HG02852 (cell line): ENCODE measurements around the gene PACRG.
A peak's percentile ranks its signal among the peaks of the same experiment; 100 is the strongest.

Experiments
- ATAC-seq: cut with Tn5 transposase; IDR thresholded peaks from one replicate; pipeline ENCODE4 v1.9.1; 2021; ENCODE audit warnings: mild to moderate bottlenecking, moderate library complexity; ENCODE audit not compliant: unreplicated experiment

Gene PACRG

DNA sequence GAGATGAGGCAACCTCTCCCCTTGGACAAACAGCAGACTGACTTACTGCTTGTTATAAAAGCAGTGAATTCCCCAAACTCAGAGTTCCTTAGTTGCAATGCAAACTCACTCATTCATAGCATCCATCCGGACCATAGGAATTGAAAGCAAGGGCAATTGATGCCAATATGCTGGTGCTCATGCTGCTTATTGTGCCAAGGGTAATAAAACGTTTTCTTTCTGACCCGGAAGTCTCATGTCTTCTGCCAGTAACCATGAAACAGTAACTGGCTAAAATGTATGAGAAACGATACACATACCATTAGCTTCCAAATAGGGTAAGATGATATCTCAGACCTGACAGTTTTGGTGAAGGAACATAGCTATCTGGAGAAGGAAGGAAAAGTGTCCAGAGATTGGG lies 18.3 kb upstream of the PACRG start:
- ATAC-seq = no peak

DNA sequence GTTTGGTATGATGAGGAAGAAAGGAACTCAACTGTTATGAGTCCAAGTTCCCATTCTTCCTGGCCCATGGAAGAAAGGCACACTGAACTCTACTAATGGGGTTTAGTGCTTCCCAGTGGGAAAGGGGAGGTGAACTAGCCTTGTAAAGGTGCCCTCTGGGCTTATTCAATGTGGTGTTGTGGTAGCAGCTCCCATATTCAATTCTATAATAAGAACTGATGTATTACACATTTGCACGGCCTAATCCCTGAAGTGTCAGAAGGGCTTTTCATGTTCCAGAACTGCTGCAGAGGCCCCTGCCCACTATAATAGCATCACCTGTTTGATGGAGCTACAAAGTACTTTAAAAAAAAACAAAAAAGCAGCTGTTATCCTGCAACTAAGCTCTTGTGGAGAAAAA lies 17.4 kb upstream of the PACRG start:
- no peak for ATAC-seq

DNA sequence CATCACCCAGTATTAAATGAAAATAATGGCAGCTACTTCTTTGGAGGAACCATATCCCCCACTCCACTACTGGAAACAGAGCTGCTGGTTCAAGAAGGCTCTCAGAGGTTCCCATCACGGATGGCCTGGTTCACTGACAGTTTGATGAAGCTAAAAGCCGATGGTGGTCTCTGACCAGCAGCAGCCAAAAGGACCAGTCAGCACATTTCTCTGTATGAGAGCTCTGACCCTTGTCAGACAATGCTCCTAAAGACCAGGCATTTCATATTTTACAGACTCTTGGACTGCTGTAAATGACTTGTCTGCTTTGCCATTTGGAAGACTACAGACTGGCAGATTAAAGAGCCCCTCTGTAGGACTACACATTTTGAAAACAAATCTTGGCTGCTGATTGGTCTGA lies 16.8 kb upstream of the PACRG start:
- ATAC-seq = no peak

DNA sequence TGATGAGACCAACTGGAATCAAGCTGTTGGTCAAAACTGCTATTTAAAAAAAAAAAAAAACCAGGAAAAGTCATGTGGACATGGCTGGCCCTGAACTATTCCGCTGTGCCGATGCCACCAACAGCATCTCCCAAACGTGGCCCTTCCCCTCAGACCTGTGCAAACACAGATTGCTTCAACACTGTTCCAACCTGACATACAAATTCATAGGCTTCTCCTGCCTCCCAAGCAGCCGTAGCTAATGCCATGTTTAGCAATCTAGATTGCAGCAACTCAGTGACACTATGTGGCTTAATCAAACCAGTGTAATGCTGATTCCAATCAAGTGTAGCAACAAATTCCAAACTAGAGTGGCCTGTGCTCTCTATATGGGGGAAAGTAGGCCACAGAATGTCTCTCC lies 16.4 kb upstream of the PACRG start:
- ATAC-seq = no peak

DNA sequence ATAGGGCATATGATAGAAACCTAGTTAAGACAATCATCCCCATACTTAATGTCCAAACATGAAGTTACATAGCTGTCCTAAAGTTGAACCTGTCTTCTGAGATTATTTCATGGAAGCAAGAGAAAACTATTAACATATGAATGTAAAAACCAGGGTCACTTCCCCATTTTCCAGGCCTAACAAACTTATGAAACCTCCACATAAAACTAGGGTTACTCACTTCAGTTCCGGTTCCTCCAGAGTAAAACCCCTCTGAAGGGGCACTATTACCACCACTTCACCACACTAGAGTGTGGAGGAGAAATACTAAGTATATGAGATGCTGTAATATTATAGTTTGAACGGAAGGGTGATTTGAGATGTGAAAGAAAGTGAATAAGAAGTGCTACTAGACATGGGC lies 15.1 kb upstream of the PACRG start:
- no peak for ATAC-seq

DNA sequence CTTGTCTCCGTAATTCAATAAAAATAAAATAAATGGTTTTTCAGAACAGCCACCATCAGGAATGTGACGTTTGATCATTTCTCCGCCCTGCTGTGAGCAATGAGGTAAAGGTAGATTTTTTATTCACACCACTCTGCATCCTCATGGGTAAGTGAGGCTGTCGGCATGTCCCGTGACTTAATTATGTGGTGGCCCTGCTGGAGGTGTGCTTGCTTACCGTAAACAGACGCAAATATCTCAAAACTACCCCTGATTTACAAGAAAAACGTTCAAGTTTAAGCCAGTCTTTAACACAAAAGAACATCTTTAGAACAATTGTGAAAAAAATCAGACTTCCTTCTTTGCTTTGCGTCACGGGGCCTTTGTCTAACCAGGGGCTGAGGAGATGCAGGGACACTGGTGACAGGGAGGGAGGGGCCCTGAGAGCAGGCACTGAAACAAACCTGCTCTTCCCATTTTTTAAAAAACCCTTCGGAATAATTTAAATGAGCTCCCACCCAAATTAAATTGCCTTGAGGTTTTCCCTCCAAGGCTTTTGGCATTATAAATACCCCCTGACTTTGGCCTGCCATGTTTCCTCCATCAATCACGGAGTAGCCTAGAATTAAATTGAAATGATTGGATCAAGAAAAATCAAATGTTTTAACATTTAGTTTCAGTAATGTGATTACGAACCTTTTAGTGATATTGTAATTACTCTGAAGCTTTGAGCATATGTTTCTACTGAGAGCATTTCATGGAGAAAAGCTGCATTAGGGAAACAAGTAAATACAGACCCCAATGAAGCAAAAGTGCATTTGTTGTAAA lies 13.6 kb upstream of the PACRG start:
- no peak for ATAC-seq

DNA sequence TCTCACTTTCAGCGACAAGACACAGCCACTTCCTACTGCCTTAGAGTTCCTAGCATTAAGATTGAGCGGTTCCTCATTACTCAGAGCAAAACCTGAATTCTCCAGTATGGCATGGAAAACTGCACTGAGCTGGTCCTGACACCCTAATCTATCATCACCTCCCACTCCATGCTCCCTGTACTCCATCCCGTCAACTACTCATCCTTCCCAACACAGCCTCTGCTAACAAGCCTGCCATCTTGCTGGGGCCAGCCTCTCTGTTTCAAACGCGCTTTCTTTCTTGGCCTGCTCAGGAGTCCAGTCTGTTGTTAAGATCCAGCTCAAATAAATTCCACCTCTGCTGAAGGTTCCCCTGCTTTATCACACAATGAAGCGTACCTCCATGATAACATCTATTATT lies 12.2 kb upstream of the PACRG start:
- no peak for ATAC-seq

DNA sequence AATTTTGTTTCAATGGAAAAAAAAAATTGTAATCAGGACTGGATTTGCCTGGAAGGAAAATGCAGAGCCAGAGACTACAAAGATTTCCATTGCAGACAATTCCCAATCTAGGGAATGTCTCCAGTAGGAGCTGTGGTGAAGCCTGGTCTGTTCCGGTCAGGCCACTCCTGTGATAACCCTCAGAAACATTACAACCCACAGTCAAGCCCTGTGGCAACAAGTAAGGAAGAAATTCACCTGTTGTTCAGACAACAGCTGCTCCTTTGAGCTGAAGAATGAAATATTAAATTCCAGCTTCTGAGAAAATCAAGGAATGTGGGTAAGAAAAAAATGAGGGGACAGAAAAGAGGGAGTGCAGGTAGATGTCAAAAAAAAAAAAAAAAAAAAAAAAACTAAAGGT lies 8.2 kb upstream of the PACRG start:
- no peak for ATAC-seq

DNA sequence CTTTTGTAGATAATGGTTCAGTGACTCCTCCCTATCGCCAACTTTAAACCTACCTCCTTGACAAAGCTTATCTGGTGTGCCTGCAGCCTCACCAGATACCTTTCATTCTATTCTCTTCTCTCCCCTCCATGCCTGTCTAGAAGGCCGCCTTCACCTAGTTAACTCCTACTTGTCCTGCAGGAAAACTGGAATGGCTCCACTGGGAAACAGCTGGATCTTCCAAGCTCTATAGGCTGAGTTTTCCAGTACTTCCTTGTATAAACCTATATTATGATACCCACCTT lies 6.4 kb upstream of the PACRG start:
- no peak for ATAC-seq

DNA sequence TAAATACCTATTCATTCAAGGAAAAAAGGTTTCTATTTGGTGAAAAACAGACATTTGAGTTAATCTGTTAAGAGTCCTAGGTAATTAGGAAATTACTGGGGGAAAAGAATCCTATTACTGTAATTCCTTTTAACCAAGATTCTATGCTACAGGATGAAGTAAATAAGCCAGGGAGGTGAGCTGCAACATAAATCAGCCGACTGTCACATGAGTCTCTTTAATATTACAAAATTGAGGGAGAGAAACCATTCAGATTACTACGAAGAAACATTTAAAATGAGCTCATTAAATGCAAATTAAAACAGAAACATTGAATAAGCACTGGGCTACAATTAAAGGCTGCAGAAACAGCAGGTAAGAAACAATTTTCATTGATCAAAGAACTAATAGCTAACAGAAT lies 5.5 kb upstream of the PACRG start:
- no peak for ATAC-seq

DNA sequence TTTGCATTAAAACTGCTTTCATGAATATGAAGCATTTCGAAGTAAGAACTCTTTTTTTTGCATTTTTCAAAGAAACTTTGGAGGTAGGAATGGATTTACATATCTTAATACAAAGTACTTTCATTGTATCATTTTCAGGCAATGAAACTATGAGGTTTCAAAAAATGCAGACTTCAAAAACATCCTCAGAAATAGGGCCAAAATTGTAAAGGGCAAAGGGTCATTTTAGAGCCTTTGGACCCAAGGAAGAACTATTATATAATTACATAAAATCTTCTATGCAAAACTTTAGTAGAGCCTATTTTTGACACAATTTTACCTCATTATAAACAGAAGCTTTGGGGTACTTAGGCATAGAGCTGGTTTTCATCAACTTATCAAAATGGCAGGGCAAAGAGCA lies 5.1 kb upstream of the PACRG start:
- ATAC-seq = no peak

DNA sequence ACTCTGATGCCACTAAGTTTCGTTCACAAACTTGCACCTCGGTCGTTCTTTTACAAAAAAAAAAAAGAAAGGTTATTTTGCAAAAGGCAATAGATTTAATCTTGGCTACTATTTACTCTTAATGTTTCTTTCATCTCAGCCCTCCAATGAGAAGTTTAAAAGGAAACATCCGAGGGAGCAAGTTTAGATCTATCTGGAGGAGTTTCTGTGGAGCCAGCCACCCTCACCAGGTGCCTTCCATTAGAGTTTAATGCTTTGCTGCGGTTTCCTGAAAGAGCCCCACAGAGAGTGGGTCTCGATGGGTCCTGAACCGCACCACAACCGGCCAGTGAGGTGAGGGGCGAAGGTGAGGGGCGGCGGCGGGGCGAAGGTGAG lies 840 bp upstream of the PACRG start:
- ATAC-seq = peak; percentile 3

DNA sequence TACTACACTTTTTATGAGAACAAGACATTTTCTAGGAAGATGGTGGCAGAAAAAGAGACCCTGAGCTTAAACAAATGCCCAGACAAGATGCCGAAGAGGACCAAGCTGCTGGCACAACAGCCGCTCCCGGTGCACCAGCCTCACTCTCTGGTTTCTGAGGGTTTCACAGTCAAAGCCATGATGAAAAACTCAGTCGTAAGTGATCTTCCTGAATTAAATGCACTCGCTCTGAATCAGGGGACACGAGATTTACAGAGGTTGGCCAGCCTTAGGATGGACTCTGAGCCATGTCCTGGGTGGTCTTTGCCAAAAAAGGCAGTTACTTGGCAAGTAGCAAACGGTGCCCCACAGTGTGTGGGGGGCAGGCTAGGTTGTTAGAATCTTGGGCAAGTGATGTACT lies 423 bp downstream of the PACRG start:
- no peak for ATAC-seq

DNA sequence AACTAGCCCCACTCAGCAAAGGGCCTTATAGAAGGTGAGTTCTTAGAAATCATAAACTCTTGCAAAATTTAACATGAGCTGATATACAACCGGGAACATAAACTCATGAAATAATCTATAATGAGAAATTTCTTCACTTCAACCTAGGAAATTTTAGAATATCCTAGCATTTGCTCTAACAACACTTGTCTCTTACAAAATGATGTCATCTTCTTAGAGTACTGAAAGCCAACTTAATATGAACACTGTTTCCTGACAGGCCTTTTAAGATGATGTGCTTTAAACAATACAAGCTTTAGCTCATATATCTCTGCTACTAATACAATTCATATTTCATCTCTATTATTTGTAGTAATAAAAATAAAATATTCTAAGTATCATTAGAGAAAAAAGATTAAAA lies 932 bp downstream of the PACRG start:
- no peak for ATAC-seq

DNA sequence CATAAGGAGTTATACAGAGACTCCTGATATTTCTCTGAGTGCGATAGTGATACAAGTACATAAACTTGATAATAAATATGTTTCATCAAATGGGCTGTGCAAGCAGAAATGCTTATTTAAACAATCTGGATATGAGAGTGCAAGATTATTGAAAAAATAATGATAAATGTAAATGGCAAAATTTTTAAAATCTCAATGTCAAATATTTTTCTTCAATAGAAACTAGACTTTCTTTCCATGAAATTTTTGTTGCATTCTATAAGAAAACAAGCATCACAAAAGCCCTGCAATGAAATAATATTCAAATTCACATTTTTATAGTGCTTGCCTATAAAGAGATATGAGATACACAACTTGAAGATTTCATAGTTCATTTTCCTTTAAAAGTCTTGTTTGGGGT lies 2.7 kb downstream of the PACRG start:
- ATAC-seq = no peak

DNA sequence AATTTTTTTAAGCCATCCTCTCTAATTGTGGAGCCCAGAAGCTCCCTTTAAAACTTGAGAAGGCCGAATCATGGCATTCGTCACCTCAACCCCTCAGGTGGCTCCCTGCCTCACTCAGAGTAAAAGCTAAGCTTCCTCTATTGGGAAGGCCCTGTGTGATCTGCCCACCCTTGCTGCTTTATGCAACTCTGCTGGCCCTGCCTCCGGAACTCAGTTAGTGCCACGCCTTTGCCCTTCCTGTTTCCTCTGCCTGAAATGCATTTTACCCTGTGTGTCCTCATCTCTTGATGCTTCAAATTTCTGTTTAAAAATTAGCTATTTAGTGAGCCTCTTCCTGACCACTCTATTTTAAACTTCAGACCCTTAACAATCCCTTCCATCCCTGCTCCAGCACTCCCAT lies 5.7 kb downstream of the PACRG start:
- no peak for ATAC-seq

DNA sequence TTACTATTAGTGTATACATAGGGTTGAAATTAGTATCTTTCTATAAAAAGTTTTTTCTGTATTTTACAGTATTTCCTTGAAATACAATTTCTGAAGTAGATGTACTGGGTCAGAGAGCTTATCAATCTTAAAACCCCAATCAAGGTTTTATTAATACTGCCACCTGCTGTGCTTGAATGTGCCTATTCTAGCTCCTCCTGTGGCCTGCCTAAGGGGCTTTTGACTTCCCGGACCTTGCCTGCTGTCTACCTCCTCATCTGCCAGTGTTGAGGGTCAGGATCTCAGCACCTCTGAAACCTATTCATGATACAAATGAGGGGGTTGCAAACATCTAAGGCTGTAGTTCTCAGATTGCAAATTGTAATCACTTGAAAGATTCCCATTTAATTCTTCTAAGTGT lies 9.2 kb downstream of the PACRG start:
- no peak for ATAC-seq

DNA sequence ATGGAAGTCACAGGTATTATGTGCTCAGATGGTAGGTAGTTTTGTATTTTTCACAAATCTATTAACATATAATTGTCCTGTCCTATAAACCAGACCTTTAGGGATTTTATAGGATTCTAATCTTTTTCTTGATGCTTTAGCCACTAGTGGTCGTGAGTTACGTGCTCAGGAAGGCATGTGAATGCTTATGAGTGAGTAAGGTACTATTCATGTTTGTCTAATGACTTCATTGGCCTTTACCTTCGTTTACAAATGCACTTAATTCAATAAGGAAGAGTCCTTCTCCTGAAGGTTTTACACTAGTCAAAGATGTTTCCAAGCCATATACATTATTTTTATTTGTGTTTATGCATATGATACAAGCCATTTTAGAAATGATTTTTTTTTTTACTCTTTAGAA lies 23.0 kb downstream of the PACRG start:
- ATAC-seq = no peak

DNA sequence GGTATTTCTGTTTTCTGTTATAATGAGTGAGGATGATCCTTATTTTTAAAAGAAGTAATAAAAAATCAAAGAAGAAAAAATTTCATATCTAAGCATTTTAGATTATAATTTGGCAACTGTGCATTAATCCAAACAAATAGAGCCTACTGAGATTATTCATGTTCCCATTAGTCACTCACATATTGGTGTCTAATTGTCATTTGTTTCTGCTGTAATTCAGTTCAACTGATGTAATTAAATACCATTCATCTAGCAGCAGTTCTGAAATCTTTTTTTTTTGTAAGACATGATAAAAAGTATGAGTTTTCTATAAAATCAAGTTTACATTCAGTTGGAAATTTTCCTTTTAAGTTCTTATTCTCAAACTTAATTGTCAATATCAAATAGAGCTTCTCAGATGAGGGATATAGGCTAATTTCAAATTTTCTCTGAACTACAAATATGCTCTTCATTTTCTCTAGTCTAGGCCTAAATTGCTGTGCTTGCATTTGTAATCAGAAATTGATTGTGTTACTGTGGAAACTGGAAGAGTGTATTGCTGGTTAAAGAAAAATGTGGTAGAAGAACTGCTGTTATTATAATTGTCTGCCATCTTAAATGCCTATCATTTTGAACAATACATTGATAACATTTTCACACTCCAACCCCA lies 23.6 kb downstream of the PACRG start:
- ATAC-seq = no peak

DNA sequence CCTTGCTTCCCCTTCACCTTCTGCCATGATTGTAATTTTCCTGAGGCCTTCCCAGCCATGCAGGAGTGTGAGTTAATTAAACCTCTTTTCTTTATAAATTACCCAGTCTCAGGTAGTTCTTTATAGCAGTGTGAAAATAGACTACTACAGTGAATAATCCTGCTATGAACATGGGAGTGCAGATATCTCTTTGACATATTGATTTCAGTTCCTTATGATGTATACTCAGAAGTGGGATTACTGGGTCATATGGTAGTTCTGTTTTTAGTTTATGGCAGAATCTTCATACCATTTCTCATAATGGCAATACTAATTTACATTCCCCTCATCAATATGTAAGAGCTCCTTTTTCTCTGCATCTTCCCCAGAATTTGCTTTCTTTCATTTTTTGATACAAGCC lies 26.0 kb downstream of the PACRG start:
- no peak for ATAC-seq

DNA sequence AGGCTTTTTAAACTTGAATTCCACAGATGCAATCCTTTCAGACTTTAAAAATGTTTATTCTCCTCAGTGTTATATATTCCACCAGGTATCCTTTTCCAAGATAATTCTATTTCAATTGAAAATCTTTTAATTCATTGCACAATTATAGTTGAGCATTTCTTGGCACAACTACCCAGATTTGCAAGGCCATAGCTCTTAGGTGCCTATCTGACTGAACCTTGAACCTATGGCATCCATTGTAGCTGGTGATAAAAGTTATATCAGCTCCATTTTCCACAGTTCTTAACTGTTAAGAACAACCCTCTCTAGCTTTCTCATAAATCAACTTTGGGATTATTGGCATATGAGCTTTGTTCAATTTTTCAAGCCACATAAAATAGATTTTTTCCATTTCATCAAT lies 42.4 kb downstream of the PACRG start:
- no peak for ATAC-seq

DNA sequence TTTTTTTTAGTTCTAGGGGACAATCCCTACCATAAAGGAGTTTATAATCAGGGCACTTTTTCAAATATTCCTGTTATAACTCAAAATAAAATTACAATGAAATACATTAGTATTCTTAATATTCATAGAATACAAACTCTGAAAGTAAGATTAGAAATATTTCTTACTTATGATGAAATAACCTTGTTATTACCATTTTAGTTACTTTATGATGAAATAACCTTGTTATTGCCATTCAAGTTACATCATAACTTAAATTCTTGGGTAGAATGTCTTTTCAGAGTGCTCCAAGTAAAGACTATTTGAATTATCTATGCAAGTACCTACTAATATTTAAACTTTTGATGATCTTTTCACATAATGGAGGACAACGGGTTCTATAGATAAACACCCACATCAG lies 43.2 kb downstream of the PACRG start:
- ATAC-seq = no peak

DNA sequence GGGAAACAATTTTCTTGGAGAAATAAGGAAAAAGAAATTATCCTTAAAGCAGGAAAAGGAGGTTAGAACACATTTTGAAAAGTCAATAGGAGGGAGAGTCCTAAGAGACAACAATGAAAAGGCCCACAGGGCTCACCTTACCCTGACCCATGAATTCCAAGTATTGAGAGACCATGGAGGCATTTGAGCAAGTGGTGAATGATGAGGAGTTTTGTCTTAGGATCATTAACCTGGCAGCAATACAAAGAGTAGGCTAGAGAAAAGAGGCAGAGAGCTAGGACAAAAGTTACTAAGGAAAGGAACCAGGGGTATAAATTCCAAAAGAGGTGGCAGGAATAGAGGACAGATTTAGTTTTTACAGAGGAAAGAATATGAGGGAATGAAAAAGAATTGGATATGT lies 44.7 kb downstream of the PACRG start:
- no peak for ATAC-seq
